Amniotic epithelial cell (primary cell): Measurements from ENCODE around the gene PLA2G1B.
A peak's percentile ranks its signal among the peaks of the same experiment; 100 is the strongest.

Source experiments
- DNase-seq: peaks from one replicate; pipeline ENCODE4 v3.0.0-alpha.2; 2010; ENCODE audit warnings: low read depth

Gene PLA2G1B

DNA sequence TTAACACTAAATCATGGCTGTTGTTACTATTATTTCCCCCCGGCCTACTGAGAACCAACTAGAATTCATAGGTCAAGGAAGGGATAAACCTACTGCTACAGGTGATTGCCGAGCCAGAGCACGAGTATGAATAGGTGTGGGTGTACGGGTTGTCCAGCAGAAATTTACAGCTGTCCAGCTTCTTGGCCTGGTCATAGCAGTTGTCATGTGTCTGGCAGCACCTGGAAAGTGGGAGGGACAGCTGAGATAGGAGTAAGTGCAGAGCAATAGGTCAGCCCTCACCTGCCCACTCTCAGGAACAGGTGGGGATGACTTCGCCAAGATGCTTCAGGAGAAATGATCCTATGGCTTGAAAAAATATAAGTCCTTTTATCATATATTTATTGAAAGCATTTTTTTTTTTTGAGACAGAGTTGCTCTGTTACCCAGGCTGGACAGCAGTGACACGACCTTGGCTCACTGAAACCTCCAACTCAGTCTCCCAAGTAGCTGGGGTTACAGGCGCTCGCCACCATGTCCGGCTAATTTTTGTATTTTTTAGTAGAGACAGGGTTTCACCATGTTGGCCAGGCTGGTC is 2.6 kb downstream of the PLA2G1B start:
- no peak for DNase-seq

DNA sequence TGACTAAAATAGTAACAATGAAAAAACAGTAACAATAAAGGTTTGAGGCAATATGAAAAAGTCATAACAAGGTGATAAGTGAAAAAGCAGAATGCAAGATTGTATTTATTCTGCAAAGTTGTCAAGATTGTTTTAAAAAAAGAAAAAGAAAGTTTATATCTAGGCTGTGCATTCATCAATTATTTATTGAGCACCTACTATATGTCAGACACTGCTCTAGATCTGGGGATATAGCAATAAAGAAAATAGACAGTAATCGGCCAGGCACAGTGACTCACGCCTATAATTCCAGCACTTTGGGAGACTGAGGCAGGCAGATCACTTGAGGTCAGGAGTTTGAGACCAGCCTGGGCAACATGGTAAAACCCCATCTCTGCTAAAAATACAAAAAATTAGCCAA is 3.8 kb downstream of the PLA2G1B start:
- no peak for DNase-seq

GRCh38 chr12:120321382-120322202 is 6.0 kb downstream of the PLA2G1B start:
- DNase-seq = no peak

DNA sequence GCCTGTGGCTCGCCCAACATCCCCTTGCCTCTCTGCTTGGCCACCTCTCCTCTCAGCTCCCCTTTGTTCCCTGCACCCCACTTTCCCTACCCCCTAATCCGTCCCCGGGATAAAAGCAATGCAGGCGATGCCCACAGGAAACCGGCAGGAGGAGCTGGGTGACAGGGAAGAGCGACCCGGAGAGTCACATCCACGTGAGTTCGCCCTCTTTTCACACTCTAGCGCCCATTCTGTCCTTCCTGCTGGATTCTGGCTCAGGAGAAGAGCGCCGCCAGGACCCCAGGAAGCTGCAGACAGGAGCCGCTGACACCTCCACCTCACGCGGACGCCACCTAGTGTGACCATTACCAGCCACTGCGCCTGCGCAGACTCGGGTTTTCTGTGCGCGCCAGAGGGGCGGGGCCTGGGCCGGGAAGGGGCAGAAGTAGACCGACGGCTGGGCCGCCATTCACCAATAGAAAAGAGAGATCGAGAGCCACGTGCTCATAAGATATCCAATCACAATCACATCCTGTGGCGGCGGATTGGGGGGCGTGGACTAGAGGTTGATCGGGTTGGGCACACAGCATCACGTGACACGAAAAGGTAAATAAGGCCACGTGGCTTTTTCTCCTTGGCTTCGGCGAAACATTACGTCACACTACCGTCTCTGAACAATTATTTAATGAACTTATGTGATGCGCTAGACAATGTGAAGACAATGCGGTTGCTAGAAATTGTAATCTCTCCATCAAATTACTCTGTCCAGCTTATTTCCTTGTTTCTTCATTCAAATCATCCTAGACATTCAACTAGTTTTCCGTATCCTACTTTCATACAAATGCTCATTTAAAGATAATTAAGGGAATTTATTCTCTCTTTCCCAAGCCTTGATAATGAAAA is 10.1 kb downstream of the PLA2G1B start:
- DNase-seq = peak; percentile 99

DNA sequence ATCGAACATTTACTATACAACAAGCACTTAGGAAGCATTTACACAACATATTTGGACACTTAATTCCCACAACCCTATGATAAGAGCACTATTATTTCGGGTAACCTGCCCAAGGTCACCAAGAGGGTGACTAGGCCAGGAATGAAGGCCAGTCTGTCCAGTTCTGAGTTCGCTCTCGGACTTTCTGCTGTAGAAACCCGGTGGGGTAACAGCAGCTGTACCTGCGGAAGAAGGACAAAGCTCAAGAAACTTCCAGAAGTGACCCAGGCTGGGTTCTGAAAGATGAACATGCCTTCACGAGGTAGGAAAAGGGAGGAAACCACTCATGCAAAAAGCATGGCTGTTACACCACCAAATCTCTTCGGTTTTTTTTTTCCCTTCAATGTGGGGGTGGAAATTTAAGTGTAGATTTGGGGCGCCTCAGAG is 10.8 kb downstream of the PLA2G1B start:
- DNase-seq = peak; percentile 48

GRCh38 chr12:120314220-120314619 is 13.4 kb downstream of the PLA2G1B start:
- DNase-seq = no peak

GRCh38 chr12:120301962-120302815 is 25.4 kb downstream of the PLA2G1B start, which contains the start of gene SIRT4:
Gene SIRT4 (plus strand): TSS chr12:120302321. CDS start chr12:120303562, 1,241 bp downstream.
- peak; percentile 92 for DNase-seq

GRCh38 chr12:120292661-120293531 is 34.7 kb downstream of the PLA2G1B start, which contains the start of gene RNU4-1:
Gene RNU4-1 (minus strand): TSS chr12:120293237.
- peak; percentile 95 for DNase-seq

GRCh38 chr12:120292411-120292660 is 35.2 kb downstream of the PLA2G1B start:
- no peak for DNase-seq

DNA sequence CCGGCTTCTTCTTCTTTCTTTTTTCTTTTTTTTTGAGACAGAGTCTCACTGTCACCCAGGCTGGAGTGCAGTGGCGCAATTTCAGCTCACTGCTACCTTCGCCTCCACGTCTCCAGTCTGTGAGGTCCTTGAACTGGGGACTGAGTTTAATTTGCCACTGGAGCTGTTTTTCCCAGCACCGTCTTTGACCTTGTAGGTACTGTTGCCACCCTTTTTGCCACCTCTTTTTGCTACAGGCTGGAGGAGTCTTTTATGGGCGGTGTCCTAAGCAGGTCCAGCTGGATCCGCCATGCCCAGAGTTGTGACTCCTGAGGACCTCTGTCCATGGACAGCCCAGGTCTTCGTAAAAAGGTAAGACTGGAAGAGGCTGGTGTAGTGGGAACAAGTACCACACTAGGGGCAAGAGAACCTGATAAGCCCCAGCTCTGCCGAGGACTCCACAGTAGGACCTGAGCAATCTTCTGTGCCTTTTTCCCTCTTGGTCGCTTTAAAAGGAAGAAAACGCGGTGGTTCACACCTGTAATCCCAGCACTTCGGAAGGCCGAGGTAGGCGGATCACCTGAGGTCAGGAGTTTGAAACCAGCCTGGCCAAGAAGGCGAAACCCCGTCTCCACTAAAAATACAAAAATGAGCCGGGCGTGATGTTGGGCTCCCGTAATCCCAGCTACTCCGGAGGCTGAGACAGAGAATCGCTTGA is 36.8 kb downstream of the PLA2G1B start:
- no peak for DNase-seq

DNA sequence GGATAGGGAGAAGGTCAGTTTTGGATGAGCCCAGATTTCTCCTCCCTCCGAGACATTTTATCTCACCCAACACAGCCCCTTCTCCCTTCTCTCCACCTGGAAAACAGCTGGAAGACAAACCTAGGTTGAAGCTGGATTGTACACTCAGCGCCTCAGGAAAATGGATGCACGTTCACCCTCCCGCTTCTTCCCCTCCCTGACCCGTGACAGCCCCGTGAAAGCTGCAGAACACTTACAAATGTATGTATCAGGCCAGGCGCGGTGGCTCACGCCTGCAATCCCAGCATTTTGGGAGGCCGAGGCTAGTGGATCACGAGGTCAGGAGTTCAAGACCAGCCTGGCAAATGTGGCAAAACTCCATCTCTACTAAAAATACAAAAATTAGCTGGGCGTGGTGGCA is 40.1 kb downstream of the PLA2G1B start:
- DNase-seq = no peak

DNA sequence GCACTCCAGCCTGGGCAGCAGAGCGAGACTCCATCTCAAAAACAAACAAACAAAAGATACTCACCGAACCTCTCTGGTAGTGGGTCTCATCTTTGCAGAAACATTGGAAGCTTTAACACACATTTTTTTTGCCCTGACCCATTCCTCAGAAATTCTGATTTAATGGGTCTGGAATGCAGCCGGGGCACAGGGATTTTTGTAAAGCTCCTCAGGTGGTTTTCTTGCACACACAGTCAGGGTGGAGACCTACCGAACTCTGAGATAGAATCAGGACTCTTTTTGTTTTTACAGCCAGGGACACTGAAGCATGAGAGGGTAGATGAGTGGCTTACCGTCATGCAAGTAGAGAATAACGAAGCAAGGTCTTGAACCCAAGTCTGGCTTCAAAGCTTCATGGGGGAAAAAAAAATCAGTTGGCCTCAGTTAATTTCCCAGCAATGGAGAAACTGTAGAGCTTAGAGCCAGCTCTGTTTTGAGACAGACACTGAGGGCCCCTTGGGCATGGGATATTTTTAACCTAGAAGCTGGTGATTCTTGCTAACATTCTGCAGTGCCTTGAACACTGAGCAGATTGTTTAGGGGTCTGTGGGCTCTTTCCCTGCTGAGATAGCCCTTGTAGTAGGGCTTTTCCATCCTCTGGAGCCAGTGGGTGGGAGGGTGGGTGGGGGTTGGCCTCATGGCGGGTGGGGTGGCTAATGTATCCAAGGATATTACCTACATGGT is 40.6 kb downstream of the PLA2G1B start:
- DNase-seq = no peak

DNA sequence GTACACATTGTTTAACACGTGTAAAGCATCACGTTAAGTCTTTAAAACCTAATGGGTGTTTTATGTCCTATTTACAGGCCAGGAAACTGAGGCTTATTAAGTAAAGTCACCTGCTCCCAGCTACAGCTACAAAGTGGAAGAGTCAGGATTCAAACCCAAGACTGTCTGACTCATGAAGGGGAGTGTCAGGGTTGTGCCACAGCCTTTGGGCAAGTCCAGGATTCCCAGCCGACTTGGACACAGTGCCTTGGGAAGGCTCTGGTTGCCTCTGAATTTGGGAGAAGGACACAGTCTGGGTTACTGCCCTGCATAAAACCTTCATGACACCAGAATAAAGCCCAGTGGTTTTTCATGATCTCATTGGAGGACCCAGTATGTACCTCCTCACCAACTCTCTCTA is 43.2 kb downstream of the PLA2G1B start:
- no peak for DNase-seq

DNA sequence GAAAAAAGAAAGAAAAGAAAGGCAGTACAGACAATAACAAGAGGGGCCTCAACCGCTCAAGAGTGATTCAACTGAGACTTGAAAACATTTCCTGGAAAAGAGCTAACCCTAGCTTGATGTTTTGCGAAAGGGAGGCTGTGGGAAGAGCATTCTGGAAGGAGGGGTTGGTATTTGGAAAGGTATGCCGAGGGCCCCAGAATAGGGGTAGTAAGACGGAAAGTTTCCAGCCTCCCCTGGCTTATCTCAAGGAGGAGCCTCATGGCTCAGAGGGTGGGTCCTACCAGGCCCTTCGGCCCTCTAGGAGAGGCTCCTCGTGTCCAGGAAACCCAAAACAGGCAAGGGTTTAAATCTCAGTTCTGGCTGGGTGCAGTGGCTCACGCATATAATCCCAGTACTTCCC is 44.3 kb downstream of the PLA2G1B start:
- DNase-seq = peak; percentile 78

GRCh38 chr12:120278137-120279069 is 49.2 kb downstream of the PLA2G1B start:
- DNase-seq = no peak

DNA sequence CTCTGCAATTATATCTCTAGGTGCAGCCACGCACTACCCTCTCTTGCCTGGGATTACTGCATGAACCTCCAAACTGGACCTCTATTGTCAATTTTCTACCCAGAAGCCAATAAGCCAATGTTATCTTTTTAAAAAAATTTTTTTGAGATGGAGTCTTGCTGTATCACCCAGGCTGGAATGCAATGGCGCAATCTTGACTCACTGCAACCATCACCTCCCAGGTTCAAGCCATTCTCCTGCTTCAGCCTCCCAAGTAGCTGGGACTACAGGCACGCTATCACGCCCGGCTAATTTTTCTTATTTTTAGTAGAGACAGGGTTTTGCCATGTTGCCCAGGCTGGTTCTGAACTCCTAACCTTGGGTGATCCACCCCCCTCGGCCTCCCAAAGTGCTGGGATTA is 50.8 kb downstream of the PLA2G1B start:
- DNase-seq = peak; percentile 87
